Activated naive CD8-positive, alpha-beta T cell treated with anti-CD3 and anti-CD28 coated beads, Interleukin-2, amount 10 ng/mL, durations not matched to agents 7 days and 5 days (primary cell): ENCODE measurements around the gene HOXA7. TPM values are rescaled to one million over a fixed set of nuclear protein-coding genes. Genes with fewer than 3 reads are reported as not detected.

Experiments
- ATAC-seq: fragments of 150-1000 bp; cut with Tn5 transposase; one replicate; pipeline ENCODE4 v1.10.0; 2021; ENCODE audit warnings: low read depth, moderate library complexity
- POLR2A ChIA-PET: fragments of 350-600 bp; sonication (Branson Sonifier 250); formaldehyde crosslinking; loops from one replicate; lab custom pipeline; 2021; ENCODE audit warnings: antibody characterized with exemption; lab: Charles Lee
- DNase-seq: peaks from one replicate; pipeline ENCODE4 v3.0.0; 2021
- H3K27ac Mint-ChIP-seq: one replicate; pipeline ENCODE4 v1.8.0; 2022; ENCODE audit warnings: mild to moderate bottlenecking, mixed read lengths
- H3K27me3 Mint-ChIP-seq: one replicate; pipeline ENCODE4 v1.8.0; 2022; ENCODE audit warnings: mild to moderate bottlenecking, moderate library complexity, mixed read lengths
- H3K36me3 Mint-ChIP-seq: one replicate; pipeline ENCODE4 v1.8.0; 2021; ENCODE audit warnings: mild to moderate bottlenecking, mixed read lengths
- H3K4me1 Mint-ChIP-seq: one replicate; pipeline ENCODE4 v1.8.0; 2021; ENCODE audit warnings: mixed read lengths
- H3K4me3 Mint-ChIP-seq: one replicate; pipeline ENCODE4 v1.8.0; 2022; ENCODE audit warnings: mild to moderate bottlenecking, moderate library complexity, mixed read lengths
- H3K9me3 Mint-ChIP-seq: one replicate; pipeline ENCODE4 v1.8.0; 2021; ENCODE audit warnings: mixed read lengths
- total RNA-seq, 2 experiments: library from RNA; stranded (reverse); gene quantifications; one replicate each; pipeline ENCODE4 v1.2.3, GENCODE V29; 2021

HOXA7 gene
- total RNA-seq, 2 experiments from 2014 or later, result not detected

DNA sequence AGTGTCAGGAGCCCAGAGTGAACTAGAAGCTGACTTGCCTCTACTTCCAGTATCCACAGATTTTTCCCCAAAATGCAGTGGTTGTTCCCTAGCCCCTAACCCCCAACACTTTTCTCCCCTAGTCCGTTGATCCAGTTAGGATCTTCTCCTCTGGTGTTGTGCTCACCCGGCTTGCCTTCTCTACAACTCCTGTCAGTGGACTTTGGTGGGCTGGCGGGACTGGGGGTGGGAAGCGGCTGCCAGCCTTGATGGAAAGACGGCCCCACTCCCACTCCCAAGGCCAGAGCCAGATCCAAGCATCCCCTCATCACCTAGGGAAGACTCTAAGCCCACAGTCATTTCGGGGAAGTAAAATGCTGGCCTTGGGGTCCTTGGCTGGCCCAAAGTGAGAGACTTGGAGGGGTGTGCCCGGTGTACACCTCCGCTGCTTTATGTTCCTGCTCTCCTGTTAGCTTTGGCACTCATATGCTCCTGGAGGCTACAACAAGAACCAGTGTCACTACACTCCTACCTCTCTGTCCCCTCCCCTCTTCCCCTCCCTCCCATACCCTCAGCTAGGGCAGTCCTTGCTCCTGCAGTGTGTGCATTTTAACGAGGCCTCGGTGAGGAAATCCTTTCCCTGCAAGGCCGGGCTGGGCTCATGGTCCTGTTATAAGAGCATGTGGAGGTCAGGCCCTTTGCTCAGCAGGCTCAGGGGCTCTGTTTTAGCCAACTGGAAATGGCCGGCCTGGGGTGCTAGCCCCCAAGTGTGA is 18.6 kb upstream of the HOXA7 start:
- Mint-ChIP-seq H3K27me3 (peaks cover 70% of the 10 kb centered on the region), H3K4me1 (peaks cover 12% of the 10 kb centered on the region), H3K27ac (no peak overlapping the region), H3K9me3 (no peaks in the 10 kb centered on the region), H3K4me3 (no peak overlapping the region), H3K36me3 (peaks cover 1% of the 10 kb centered on the region)
- ATAC-seq (no peak), DNase-seq (peak; percentile 10)
- POLR2A ChIA-PET, result no interaction called here

DNA sequence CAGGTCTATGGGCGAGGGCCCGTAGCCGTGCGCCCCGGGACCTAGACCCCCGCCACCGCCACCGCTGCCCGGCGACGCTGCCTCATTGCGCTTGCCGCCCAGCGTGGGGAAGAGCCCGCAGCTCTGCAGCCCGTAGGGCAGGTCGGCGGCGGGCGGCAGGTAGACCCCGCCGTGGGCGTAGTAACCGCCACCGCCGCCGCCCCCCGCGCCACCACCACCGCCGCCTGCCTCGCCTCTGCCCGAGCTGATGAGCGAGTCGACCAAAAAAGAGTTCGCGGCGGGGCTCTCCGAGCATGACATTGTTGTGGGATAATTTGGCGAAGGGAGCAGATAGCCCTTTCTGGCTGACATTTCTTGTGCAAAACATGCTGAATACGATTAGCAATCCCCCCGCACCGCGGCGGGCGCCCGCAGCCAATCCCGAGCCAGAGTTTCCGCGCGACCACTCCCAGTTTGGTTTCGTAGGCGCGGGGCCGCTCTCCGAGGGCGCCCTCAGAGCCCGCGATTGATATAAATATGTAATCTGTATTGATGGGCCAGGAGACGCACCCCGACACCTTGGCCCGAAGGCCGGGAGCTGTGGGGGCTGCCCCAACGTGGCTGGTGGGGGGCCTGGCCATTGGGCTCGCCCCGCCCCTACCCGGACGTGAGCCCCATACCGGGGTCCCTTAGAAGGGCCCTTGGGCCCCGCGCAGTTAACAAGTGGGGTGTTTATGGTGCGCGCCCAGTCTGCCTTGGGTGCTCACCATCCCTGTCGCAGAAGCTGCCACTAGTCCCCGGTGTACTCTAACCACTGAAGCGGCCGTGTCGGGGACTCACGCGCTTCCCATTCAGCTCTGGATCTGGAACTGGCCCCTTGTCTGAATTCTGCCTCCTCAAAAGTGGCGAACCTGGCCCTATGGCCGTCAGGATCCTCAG is 17.7 kb upstream of the HOXA7 start, which contains the start of gene HOXA10:
Gene HOXA10 (minus strand): TSS at position 365 of the 918 bp plus-strand sequence. CDS start 14 bp downstream, at position 351.
- Mint-ChIP-seq H3K36me3 (no peaks in the 10 kb centered on the region), H3K4me1 (peaks cover 9% of the 10 kb centered on the region), H3K9me3 (no peaks in the 10 kb centered on the region), H3K4me3 (peak within 1 kb of the TSS; percentile 35), H3K27ac (no peak within 1 kb of the TSS), H3K27me3 (peaks cover 66% of the 10 kb centered on the region)
- ATAC-seq (no peak), DNase-seq (peak; percentile 30)
- POLR2A ChIA-PET, result interaction anchor here (0.9 kb wide), 1 partner anchor 13 kb away, joined by 3 read pairs; no protein-coding TSS in a partner anchor

DNA sequence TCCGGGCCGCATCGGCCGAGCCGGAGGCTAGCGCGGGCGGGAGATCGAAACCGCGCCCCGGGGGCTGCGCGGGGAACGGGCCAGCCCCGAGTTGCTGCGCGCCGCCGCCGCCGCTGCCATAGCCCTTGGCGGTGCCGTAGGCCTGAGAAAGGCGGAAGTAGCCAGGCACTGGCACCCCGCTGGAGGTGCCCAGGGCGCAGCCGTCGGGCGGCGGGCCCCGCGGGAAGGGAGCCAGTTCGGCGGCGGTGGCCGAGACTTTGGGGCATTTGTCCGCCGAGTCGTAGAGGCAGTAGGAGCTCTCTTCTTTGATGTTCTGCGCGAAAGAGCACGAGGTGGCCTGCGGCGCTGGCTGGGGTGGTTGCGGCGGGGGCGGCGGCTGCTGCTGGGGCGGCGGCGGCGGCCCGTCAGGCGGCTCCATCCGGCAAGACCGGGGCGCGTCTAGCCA is 17.1 kb upstream of the HOXA7 start:
- H3K9me3 Mint-ChIP-seq, result no peaks in the 10 kb centered on the region
- ATAC-seq (peak; percentile 39), DNase-seq (peak; percentile 50)
- H3K4me1 Mint-ChIP-seq, result peaks cover 9% of the 10 kb centered on the region
- POLR2A ChIA-PET, result interaction anchor here (0.9 kb wide), 1 partner anchor 14 kb away, joined by 3 read pairs; no protein-coding TSS in a partner anchor
- H3K36me3 Mint-ChIP-seq, result peaks cover 3% of the 10 kb centered on the region
- H3K27ac Mint-ChIP-seq, result no peak overlapping the region
- H3K4me3 Mint-ChIP-seq, result no peak overlapping the region
- peaks cover 66% of the 10 kb centered on the region for H3K27me3 Mint-ChIP-seq

DNA sequence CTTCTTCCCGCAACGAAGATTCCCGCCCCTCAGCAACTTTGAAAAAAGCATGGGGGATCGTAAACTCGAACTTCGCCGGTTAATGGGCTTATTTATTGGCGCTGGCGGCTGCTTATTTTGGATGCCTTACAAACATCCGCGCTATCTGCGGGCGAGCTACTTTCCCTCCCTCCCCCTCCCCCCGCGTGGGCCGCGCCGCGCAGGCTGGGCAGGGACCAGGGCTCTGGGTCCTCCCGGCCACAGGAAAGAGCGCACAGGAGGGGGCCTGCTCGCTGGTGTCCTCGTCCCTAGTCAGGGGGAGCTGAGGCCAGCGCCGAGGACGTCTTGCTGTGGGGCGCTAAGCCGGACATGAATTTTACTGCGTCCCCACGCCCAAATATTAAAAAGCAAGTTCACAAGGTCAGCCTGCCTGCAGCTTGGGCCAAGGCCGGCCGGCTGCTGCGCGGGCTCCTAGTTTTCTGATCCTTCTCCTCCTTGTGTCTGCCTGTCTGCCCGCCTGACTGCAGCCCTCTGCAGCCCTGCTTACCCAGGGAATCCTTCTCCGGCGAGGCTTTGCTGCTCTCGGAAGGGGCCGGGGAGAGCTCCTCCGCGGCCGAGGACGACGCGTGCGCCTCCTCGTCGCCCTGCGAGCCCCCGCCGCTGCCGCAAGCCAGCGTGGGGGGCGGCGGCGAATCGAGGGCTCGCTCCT is 16.5 kb upstream of the HOXA7 start:
- peaks cover 66% of the 10 kb centered on the region for H3K27me3 Mint-ChIP-seq
- peaks cover 3% of the 10 kb centered on the region for H3K36me3 Mint-ChIP-seq
- H3K27ac Mint-ChIP-seq, result no peak overlapping the region
- POLR2A ChIA-PET, result interaction anchor here (0.9 kb wide), 1 partner anchor 14 kb away, joined by 3 read pairs; no protein-coding TSS in a partner anchor
- no peak for ATAC-seq
- no peaks in the 10 kb centered on the region for H3K9me3 Mint-ChIP-seq
- peaks cover 9% of the 10 kb centered on the region for H3K4me1 Mint-ChIP-seq
- no peak for DNase-seq
- H3K4me3 Mint-ChIP-seq, result peak overlapping the region; percentile 19

DNA sequence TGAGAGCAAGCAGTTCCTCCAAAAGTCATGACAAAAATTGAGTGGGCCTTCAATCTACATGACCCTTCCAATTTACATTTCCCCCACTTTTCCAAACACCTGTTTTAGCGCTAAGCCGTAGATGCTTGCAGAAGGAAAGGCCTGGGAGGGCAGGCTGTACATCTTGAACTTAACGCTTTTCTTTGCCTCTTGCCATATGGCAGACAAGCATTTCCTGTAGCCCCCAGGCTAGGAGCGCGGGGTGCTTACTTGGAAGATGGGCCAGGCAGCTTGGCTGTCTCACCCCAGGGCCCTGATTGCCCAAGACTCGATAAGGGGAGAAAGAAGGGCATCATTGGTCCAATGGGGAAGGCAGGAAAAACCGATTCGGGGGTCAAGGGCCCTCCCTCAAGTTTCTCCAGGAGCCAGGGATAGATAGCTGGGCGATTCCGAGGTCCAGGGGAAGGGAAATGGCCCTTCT is 15.9 kb upstream of the HOXA7 start:
- Mint-ChIP-seq H3K27ac (peak overlapping the region; percentile 67), H3K9me3 (no peaks in the 10 kb centered on the region), H3K4me3 (peak overlapping the region; percentile 50), H3K4me1 (peaks cover 9% of the 10 kb centered on the region), H3K36me3 (peaks cover 3% of the 10 kb centered on the region), H3K27me3 (peaks cover 66% of the 10 kb centered on the region)
- ATAC-seq (no peak), DNase-seq (peak; percentile 31)
- POLR2A ChIA-PET, result no interaction called here

DNA sequence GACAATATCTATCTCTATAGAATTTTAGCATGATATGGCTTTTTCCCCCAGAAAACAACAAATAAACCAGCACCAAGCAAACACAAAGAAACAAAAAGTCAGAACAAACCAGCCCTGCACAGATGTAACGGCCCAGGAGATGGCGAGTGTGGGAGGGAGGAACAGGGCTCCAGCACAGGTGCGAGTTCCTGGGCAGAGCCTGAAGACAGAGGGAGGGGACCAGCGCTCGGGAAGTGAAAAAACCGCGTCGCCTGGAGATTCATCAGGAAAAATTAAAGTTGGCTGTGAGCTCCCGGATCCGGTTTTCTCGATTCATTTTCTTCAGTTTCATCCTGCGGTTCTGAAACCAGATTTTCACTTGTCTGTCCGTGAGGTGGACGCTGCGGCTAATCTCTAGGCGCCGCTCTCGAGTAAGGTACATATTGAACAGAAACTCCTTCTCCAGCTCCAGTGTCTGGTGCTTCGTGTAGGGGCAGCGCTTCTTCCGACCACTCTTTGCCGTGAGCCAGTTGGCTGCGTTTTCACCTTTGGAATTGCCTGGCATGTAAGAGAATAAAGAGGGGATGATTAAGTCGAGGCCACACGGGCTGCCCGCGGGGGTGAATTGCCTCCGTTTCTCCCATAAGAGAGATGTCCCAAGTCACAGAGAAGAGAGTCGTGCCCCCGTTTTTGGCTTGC is 15.3 kb upstream of the HOXA7 start:
- Mint-ChIP-seq H3K4me1 (peaks cover 12% of the 10 kb centered on the region), H3K27me3 (peaks cover 69% of the 10 kb centered on the region), H3K27ac (peak overlapping the region; percentile 67), H3K4me3 (peak overlapping the region; percentile 50), H3K36me3 (peaks cover 5% of the 10 kb centered on the region), H3K9me3 (no peaks in the 10 kb centered on the region)
- POLR2A ChIA-PET, result no interaction called here
- DNase-seq (peak; percentile 34), ATAC-seq (no peak)

DNA sequence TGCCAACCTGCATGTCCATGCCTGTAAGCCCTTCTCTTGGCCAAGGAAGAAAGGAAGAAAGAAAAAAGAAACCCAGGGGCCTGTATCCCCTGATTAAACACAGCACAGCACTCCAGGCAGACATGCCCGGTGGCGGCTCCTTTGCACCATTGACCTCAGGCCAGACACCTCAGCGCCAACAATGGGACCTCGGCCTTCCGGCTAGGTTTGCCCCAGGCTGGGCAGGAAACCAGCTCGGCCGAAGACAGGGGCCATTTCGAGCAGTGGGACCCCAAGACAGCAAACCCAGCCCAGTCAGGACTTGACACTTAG is 14.8 kb upstream of the HOXA7 start:
- ATAC-seq (no peak), DNase-seq (no peak)
- Mint-ChIP-seq H3K27me3 (peaks cover 74% of the 10 kb centered on the region), H3K27ac (peak overlapping the region; percentile 65), H3K4me1 (peaks cover 12% of the 10 kb centered on the region), H3K36me3 (peaks cover 5% of the 10 kb centered on the region), H3K9me3 (no peaks in the 10 kb centered on the region), H3K4me3 (no peak overlapping the region)
- POLR2A ChIA-PET, result no interaction called here

DNA sequence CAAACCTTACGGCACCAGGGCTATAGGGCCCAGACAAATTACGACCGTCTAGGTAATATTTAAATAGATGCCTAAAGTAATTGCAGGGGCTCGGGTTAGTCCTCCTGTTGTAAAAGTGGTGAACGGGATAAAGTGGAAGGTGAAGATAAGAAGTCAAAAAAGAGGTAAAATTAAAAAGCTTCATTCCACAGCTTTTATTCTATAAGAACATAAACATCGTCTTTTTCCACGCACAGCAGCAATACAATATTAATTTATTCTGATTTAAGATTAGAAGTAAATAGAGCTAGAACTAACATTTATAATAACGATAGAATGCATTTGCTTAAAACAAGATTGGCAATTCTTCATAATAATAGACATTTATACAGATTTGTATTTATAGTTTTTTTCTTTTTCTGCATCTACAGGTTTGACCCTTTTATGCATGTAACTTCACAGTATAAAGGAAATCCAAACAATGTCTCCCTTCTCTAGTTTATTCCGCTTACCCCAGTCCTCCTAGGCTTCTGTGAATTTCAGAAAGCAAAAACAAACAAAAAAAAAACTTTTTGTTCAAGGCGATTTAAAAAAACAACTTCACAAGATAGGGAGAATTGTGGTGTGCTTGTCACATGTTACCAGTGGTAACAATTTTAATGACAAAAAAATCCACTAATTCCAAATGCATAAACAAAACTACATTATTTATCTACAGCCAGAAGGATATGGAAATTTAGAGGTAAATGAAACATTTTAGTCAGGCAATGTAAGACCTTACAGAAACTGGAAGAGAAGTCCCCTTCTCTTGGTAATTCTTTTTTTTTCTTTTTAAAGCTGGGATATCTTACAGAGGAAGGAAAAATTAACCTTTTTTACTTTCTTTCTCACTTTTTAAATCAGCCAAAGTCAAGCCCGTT is 14.2 kb upstream of the HOXA7 start:
- Mint-ChIP-seq H3K4me1 (peaks cover 14% of the 10 kb centered on the region), H3K27ac (no peak overlapping the region), H3K9me3 (no peaks in the 10 kb centered on the region), H3K36me3 (peaks cover 5% of the 10 kb centered on the region), H3K27me3 (peaks cover 77% of the 10 kb centered on the region), H3K4me3 (no peak overlapping the region)
- DNase-seq (no peak), ATAC-seq (no peak)
- POLR2A ChIA-PET, result no interaction called here

DNA sequence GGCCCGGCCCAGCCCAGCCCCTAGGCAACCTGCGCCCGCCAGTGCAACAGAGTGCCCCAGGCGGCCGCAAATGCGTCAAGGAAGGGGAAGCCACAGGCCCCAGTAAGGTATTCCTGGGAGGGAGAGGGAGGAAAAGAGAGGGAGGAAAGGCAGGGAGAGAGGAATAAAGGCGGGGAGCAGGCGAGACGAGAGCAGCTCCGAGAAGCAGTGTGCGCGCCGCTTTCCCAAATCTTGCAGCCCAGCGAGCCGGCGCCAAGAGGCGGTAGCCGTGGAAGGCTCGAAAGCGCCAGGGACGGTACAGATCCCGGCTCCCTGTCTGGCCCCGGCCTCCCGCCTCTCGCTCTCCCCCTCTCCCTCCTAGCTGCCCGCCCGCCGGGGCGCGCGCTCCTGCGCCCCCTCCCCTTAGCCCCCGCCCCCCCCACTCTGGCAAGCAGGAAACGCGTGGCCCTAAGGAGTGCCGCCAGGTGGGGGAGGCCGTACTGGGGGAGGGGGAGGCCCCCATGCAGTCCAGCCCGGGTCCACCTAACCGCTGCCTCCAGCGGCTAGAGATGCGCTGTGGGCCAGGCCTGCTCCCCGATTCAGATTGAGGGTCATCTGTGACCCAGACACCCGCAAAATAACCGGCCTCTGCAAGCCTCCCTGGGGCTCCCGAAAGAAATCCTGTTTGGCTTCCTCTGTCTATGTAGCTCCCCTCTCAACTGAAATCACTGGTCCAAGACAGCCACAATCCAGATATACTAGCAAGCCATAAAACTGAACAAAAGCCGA is 13.4 kb upstream of the HOXA7 start:
- no peak overlapping the region for H3K27ac Mint-ChIP-seq
- peaks cover 14% of the 10 kb centered on the region for H3K4me1 Mint-ChIP-seq
- DNase-seq (peak; percentile 33), ATAC-seq (no peak)
- POLR2A ChIA-PET, result no interaction called here
- no peak overlapping the region for H3K4me3 Mint-ChIP-seq
- peaks cover 73% of the 10 kb centered on the region for H3K27me3 Mint-ChIP-seq
- peaks cover 5% of the 10 kb centered on the region for H3K36me3 Mint-ChIP-seq
- no peaks in the 10 kb centered on the region for H3K9me3 Mint-ChIP-seq

DNA sequence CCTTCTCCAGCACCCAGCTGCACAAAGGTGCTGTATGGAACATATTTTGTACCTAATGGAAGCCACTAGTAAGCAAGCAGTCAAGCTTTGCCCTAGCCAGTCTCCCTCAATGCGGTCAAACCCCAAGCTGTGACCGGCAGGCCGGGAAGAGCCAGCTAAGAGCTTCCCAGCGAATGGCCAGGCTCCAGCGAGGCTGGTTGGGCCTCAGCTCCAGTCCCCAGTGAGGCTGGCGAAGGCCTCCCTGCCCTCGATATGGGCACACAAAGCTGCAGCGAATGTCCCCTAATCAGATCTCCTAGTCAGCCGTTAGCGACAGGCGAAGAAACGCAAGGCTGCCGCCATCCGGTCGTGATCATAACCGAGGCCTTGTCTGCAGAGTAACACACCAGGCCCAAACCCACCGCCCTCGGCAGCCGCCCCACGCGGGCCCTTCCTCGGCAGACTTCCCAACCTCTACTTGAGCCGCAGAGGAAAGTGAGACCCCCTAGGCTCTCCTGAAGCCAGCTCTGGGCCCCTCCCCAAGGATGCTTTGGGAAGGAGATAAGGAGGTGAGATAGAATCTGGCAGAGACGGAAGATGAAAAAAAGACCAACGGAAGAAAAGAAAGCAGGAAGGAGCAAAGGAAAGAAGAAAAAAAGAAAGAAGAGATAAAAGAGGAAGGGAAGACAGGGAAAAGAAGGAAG is 11.9 kb upstream of the HOXA7 start:
- POLR2A ChIA-PET, result no interaction called here
- peak; percentile 39 for DNase-seq
- H3K4me3 Mint-ChIP-seq, result no peak overlapping the region
- peaks cover 14% of the 10 kb centered on the region for H3K4me1 Mint-ChIP-seq
- H3K27ac Mint-ChIP-seq, result peak overlapping the region; percentile 60
- no peaks in the 10 kb centered on the region for H3K9me3 Mint-ChIP-seq
- H3K27me3 Mint-ChIP-seq, result peaks cover 80% of the 10 kb centered on the region
- H3K36me3 Mint-ChIP-seq, result peaks cover 5% of the 10 kb centered on the region
- no peak for ATAC-seq

DNA sequence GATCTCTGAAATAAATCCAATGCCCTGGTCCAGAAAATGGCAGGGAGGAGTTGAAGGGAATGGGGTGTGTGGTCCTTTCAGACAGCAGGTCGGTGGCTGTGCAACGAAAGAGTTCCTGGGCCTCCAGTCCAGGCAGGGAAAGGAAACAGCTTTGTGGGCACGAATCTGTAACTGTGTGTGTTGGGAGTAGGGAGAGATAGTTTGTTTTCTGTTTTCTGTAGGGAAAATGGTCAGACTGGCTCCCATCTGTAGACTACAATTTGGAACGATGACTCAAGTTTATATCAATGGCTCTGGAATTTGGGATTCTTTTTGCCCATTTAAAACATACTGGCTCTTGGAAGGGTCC is 11.4 kb upstream of the HOXA7 start:
- no peak overlapping the region for H3K27ac Mint-ChIP-seq
- peak; percentile 9 for DNase-seq
- no peak overlapping the region for H3K4me3 Mint-ChIP-seq
- POLR2A ChIA-PET, result no interaction called here
- no peak for ATAC-seq
- no peaks in the 10 kb centered on the region for H3K9me3 Mint-ChIP-seq
- peaks cover 5% of the 10 kb centered on the region for H3K36me3 Mint-ChIP-seq
- H3K4me1 Mint-ChIP-seq, result peaks cover 14% of the 10 kb centered on the region
- peaks cover 86% of the 10 kb centered on the region for H3K27me3 Mint-ChIP-seq
